ENCODE data around the gene LYAR. TPM values are rescaled to one million over a fixed set of nuclear protein-coding genes. Genes with fewer than 3 reads are reported as not detected.

LYAR gene
- total RNA-seq, 1 experiment from 2014 or later, result 49.3 TPM

DNA sequence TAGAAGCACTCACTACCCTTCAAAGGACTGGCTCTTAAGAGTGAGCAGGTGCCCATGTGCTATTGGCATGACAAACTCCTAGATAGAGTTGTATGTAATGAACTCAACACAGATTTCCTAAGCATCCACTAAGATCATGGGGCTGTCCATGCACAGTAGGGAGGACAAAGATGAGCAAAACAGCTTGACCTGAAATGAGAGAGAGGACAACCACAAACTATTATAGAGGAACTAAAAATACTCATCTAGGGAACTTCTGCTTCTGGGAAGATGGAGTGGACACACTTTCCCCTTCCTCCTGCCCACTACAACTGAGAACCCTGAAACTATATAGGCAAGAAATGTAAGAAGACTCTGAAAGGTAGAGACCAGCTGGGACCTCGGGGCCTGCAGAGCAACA, 21.2 kb downstream of the LYAR start:
- H3K27ac ChIP-seq (ENCODE audit: low read depth, low read length, poor library complexity, severe bottlenecking), result no peak overlapping the region
- POLR2A ChIA-PET (ENCODE audit: low non-redundant PET), result no interaction called here
- CTCF ChIA-PET, result no interaction called here

GRCh38 chr4:4267981-4268380, 22.0 kb downstream of the LYAR start:
- Histone ChIP-seq H3K9me3 (ENCODE audit: low read depth, low read length, poor library complexity, severe bottlenecking) (no peaks in the 10 kb centered on the region), H3K4me3 (ENCODE audit: low read depth, low read length, poor library complexity, severe bottlenecking) (no peak overlapping the region), H3K4me1 (ENCODE audit: insufficient read depth, low read length, poor library complexity, severe bottlenecking) (no peaks in the 10 kb centered on the region), H3K27ac (ENCODE audit: low read depth, low read length, poor library complexity, severe bottlenecking) (no peak overlapping the region), H3K27me3 (replicated peaks; ENCODE audit: insufficient read depth, low read depth, low read length, poor library complexity) (no peaks in the 10 kb centered on the region), H3K36me3 (ENCODE audit: insufficient read depth, low read length, poor library complexity, severe bottlenecking) (peaks cover 41% of the 10 kb centered on the region)
- POLR2A ChIA-PET (ENCODE audit: low non-redundant PET), result no interaction called here
- intact Hi-C loops (cut with micrococcal nuclease; ENCODE audit: unreplicated experiment), result no loop called here
- TF ChIP-seq EZH2 (IDR thresholded peaks at IDR 0.05; ENCODE audit: borderline replicate concordance, low read depth, low read length, poor library complexity, severe bottlenecking) (no peak), CTCF (conservative IDR thresholded peaks at IDR 0.05; ENCODE audit: low read depth, low read length) (no peak)
- CTCF ChIA-PET, result no interaction called here
- TSS peak; percentile 67 for BruUV-seq (replicated peaks)
- no peak for DNase-seq (ENCODE audit: low spot score)

More for the DNA sequence above, 21.2 kb downstream of the LYAR start:
- intact Hi-C loops (cut with micrococcal nuclease; ENCODE audit: unreplicated experiment), result no loop called here
- TF ChIP-seq CTCF (conservative IDR thresholded peaks at IDR 0.05; ENCODE audit: low read depth, low read length) (no peak), EZH2 (IDR thresholded peaks at IDR 0.05; ENCODE audit: borderline replicate concordance, low read depth, low read length, poor library complexity, severe bottlenecking) (no peak)
- Histone ChIP-seq H3K9me3 (ENCODE audit: low read depth, low read length, poor library complexity, severe bottlenecking) (no peaks in the 10 kb centered on the region), H3K4me3 (ENCODE audit: low read depth, low read length, poor library complexity, severe bottlenecking) (no peak overlapping the region), H3K27me3 (replicated peaks; ENCODE audit: insufficient read depth, low read depth, low read length, poor library complexity) (no peaks in the 10 kb centered on the region), H3K4me1 (ENCODE audit: insufficient read depth, low read length, poor library complexity, severe bottlenecking) (no peaks in the 10 kb centered on the region), H3K36me3 (ENCODE audit: insufficient read depth, low read length, poor library complexity, severe bottlenecking) (peaks cover 49% of the 10 kb centered on the region)
- no peak for DNase-seq (ENCODE audit: low spot score)
- no TSS peak for BruUV-seq (replicated peaks)

DNA sequence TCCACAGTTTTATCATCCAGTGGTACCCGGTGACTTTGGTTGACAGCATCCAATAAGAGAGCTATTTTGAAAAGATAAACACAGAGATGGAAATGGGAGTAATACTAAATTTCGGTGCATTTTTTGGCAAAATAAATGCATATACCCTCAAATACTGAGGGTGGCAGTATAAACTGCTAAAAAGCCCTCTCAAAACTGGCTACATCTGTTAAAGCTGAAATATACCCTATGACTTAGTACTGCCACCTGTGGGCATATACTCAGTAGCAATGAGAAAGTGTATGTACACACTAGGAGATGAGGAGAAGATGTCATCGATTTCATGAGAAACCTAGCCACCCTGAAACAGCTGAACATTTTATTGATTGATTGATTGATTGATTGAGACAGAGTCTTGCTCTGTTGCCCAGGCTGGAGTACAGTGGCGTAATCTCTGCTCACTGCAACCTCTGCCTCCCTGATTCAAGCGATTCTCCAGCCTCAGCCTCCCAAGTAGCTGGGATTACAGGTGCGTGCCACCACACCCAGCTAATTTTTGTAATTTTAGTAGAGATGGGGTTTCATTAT, 29.7 kb downstream of the LYAR start:
- POLR2A ChIA-PET (ENCODE audit: low non-redundant PET), result no interaction called here
- Histone ChIP-seq H3K4me1 (ENCODE audit: insufficient read depth, low read length, poor library complexity, severe bottlenecking) (no peaks in the 10 kb centered on the region), H3K27me3 (replicated peaks; ENCODE audit: insufficient read depth, low read depth, low read length, poor library complexity) (no peaks in the 10 kb centered on the region), H3K36me3 (ENCODE audit: insufficient read depth, low read length, poor library complexity, severe bottlenecking) (no peaks in the 10 kb centered on the region), H3K27ac (ENCODE audit: low read depth, low read length, poor library complexity, severe bottlenecking) (no peak overlapping the region), H3K4me3 (ENCODE audit: low read depth, low read length, poor library complexity, severe bottlenecking) (no peak overlapping the region), H3K9me3 (ENCODE audit: low read depth, low read length, poor library complexity, severe bottlenecking) (no peaks in the 10 kb centered on the region)
- TF ChIP-seq CTCF (conservative IDR thresholded peaks at IDR 0.05; ENCODE audit: low read depth, low read length) (peak; percentile 59), EZH2 (IDR thresholded peaks at IDR 0.05; ENCODE audit: borderline replicate concordance, low read depth, low read length, poor library complexity, severe bottlenecking) (no peak)
- intact Hi-C loops (cut with micrococcal nuclease; ENCODE audit: unreplicated experiment), result no loop called here
- CTCF ChIA-PET, result interaction anchor here (0.7 to 0.9 kb wide), 2 partner anchors 76 to 77 kb away, joined by 3 read pairs; no protein-coding TSS in a partner anchor
- peak; percentile 68 for DNase-seq (ENCODE audit: low spot score)
- no TSS peak for BruUV-seq (replicated peaks)

Data from A673 (cell line).